Measurements from ENCODE around the gene PP2D1. TPM values are rescaled to one million over a fixed set of nuclear protein-coding genes. Genes with fewer than 3 reads are reported as not detected.

The PP2D1 gene
- total and polyA plus RNA-seq, 2 of the 8 experiments (the other 6 are each of a cell fraction or from before 2014, with no cell fraction given): not detected

DNA sequence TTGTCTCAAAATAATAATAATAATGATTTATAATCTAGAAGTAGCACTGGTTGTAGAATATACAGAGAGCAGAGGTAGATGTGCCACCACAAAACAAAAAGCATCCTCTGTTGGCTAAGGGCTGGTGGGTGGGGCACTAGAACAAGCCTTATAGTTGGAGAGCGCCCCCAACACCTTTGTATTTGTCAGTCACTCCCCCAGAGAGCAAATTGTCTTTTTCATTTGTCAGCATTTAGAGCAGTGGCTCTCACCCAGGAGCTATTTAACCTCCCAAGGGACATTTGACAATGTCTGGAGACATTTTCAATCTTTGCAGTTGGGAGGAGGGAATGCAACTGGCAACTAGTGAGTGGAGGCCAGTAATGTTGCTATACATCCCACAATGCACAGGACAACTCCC lies 34.5 kb upstream of the PP2D1 start:
- Histone ChIP-seq H3K27ac (ENCODE audit: low read depth, low read length) (no peak overlapping the region), H2AK5ac (ENCODE audit: low read depth, low read length) (no peak overlapping the region), H3K27me3 (replicated peaks in 1 of 4; ENCODE audit: control insufficient read depth in 3 of 4, extremely low read depth in 1 of 4, insufficient read depth in 3 of 4, low read length in 3 of 4) (no peaks in the 10 kb centered on the region), H2BK20ac (ENCODE audit: low read length) (no peak overlapping the region), H2BK5ac (ENCODE audit: low read depth, low read length) (no peak overlapping the region), H3K14ac (ENCODE audit: insufficient read length) (no peak overlapping the region), H2BK12ac (ENCODE audit: low read depth, low read length) (no peak overlapping the region), H4K20me1 (replicated peaks in 1 of 2; ENCODE audit: control insufficient read depth in 1 of 2, insufficient read depth in 2 of 2, low read length in 2 of 2) (peaks cover 0 to 3% of the 10 kb centered on the region in 2 experiments), H3K9ac (replicated peaks in 1 of 4; ENCODE audit: extremely low read depth in 1 of 4, low read depth in 3 of 4, low read length in 3 of 4) (no peak overlapping the region), H2AFZ (ENCODE audit: low read length) (no peak overlapping the region), H4K91ac (replicated peaks; ENCODE audit: insufficient read length, low read length) (no peak overlapping the region), H3K4me3 (ENCODE audit: extremely low read depth in 1 of 4, insufficient read depth in 2 of 4, low read depth in 3 of 4, low read length in 4 of 4) (no peak overlapping the region), H3K79me2 (ENCODE audit: control insufficient read depth in 1 of 2, insufficient read depth in 2 of 2, low read length in 2 of 2) (no peaks in the 10 kb centered on the region), H2BK15ac (ENCODE audit: low read length) (no peak overlapping the region), H3K56ac (replicated peaks; ENCODE audit: insufficient read length, low read depth, low read length) (no peak overlapping the region), H4K5ac (ENCODE audit: insufficient read length, low read depth, low read length) (no peak overlapping the region), H3K36me3 (ENCODE audit: control insufficient read depth in 2 of 4, insufficient read depth in 4 of 4, low read length in 3 of 4) (no peaks in the 10 kb centered on the region), H3K4me2 (ENCODE audit: insufficient read depth in 1 of 2, low read depth in 2 of 2, low read length in 2 of 2) (no peak overlapping the region), H3K18ac (ENCODE audit: extremely low read depth, low read length) (no peak overlapping the region), H2BK120ac (replicated peaks; ENCODE audit: low read depth, low read length) (no peak overlapping the region), H3K4me1 (replicated peaks in 1 of 4; ENCODE audit: control insufficient read depth in 3 of 4, insufficient read depth in 4 of 4, low read length in 3 of 4) (no peaks in the 10 kb centered on the region), H3K4ac (replicated peaks; ENCODE audit: insufficient read length, low read depth, low read length) (no peak overlapping the region), H3K23ac (ENCODE audit: insufficient read length) (no peak overlapping the region), H3K79me1 (ENCODE audit: low read depth, low read length) (no peaks in the 10 kb centered on the region), H3K23me2 (ENCODE audit: low read depth, low read length) (no peaks in the 10 kb centered on the region; the same call in 1 of the 2 replicates), H3K9me3 (ENCODE audit: insufficient read depth in 2 of 2, low read depth in 1 of 2, low read length in 1 of 2) (no peaks in the 10 kb centered on the region), H4K8ac (ENCODE audit: extremely low read depth, insufficient read depth, low read length) (no peak overlapping the region)
- DNase-seq (ENCODE audit: low read depth in 1 of 2, low spot score in 2 of 2) (no peak), FAIRE-seq (no peak)
- CTCF ChIA-PET (ENCODE audit: partially characterized antibody): interaction anchor here (0.7 to 1.3 kb wide), 2 partner anchors 16 to 101 kb away, joined by 3 to 4 read pairs; no protein-coding TSS in a partner anchor
- POLR2A ChIA-PET (ENCODE audit: partially characterized antibody): no interaction called here
- TF ChIP-seq CREB1 (IDR thresholded peaks at IDR 0.05) (no peak), RXRA (IDR thresholded peaks at IDR 0.05; ENCODE audit: insufficient read depth, low read depth, low read length) (no peak), SIX5 (IDR thresholded peaks at IDR 0.05; ENCODE audit: low read depth, low read length) (no peak), BCL11A (IDR thresholded peaks at IDR 0.05; ENCODE audit: low read depth in 2 of 2, low read length in 2 of 2) (no peak), RAD21 (IDR thresholded peaks at IDR 0.05 in 1 of 2, conservative IDR thresholded peaks at IDR 0.05 in 1 of 2; ENCODE audit: low read depth in 2 of 2, low read length in 2 of 2) (no peak), BACH1 (IDR thresholded peaks at IDR 0.05; ENCODE audit: low read length) (no peak), SUZ12 (IDR thresholded peaks at IDR 0.05; ENCODE audit: low read length) (no peak), BRCA1 (IDR thresholded peaks at IDR 0.05; ENCODE audit: low read depth, low read length) (no peak)
- 81% methylated on average over 1 of the region's 1 CpG; no CpG with 5 or more reads in 1 of the 2 experiments for WGBS, 2 experiments (ENCODE audit: extremely low coverage in 1 of 2, insufficient coverage in 1 of 2, insufficient read length in 1 of 2, insufficient replicate concordance in 2 of 2, low coverage in 1 of 2, low lambda C conversion rate in 2 of 2, missing lambda C conversion rate in 1 of 2)

Data from H1 (cell line).